HepG2 (cell line): ENCODE measurements around the gene FOXN3. TPM values are rescaled to one million over a fixed set of nuclear protein-coding genes. Genes with fewer than 3 reads are reported as not detected.

ENCODE experiments used
- BHLHE40 ChIP-seq: IDR thresholded peaks from 2 replicates; pipeline ENCODE4 v1.6.1; 2011; ENCODE audit warnings: low read length, improper control_type of control experiment
- CENPT ChIP-seq: sonication (generic); formaldehyde crosslinking; IDR thresholded peaks from 2 replicates; pipeline ENCODE4 v1.8.0; 2022; ENCODE audit warnings: low read depth, mild to moderate bottlenecking, moderate library complexity, missing genetic modification reagents
- FOXO1 ChIP-seq: sonication (generic); formaldehyde crosslinking; IDR thresholded peaks from 2 replicates; pipeline ENCODE4 v1.4.0; 2020; ENCODE audit warnings: missing genetic modification reagents
- FOXP1 ChIP-seq, 2 experiments: fragments of 450-650 bp in 1 of 2; IDR thresholded peaks; 2 replicates each; pipeline ENCODE4 v1.6.1; 2017 to 2018; ENCODE audit warnings: antibody characterized with exemption in 1 of 2
- IKZF4 ChIP-seq: sonication (generic); formaldehyde crosslinking; IDR thresholded peaks from 2 replicates; pipeline ENCODE4 v1.5.1; 2020; ENCODE audit warnings: borderline replicate concordance, mild to moderate bottlenecking, low read depth, missing genetic modification reagents; ENCODE audit errors: not compliant biosample characterization
- KDM1A ChIP-seq: IDR thresholded peaks from 2 replicates; pipeline ENCODE4 v1.6.1; 2016; ENCODE audit warnings: missing compliant biosample characterization
- PHF5A ChIP-seq: IDR thresholded peaks from one replicate; pipeline ENCODE4 v1.6.1; 2018; ENCODE audit warnings: low read depth, missing genetic modification reagents; ENCODE audit not compliant: unreplicated experiment
- SALL1 ChIP-seq: sonication (generic); formaldehyde crosslinking; IDR thresholded peaks from 2 replicates; pipeline ENCODE4 v1.8.0; 2022; ENCODE audit warnings: mild to moderate bottlenecking, missing genetic modification reagents
- ZGPAT ChIP-seq: IDR thresholded peaks from 2 replicates; pipeline ENCODE4 v1.6.1; 2016; ENCODE audit warnings: mild to moderate bottlenecking
- ZNF670 ChIP-seq: sonication (generic); formaldehyde crosslinking; IDR thresholded peaks from 2 replicates; pipeline ENCODE4 v1.8.0; 2022; ENCODE audit warnings: mild to moderate bottlenecking, missing genetic modification reagents, borderline replicate concordance
- ZNF841 ChIP-seq: sonication (generic); formaldehyde crosslinking; IDR thresholded peaks from 2 replicates; pipeline ENCODE4 v1.8.1; 2023; ENCODE audit warnings: missing genetic modification reagents, borderline replicate concordance
- ZSCAN29 ChIP-seq: sonication (generic); formaldehyde crosslinking; conservative IDR thresholded peaks from 2 replicates; pipeline ENCODE4 v1.4.0; 2020; ENCODE audit warnings: mild to moderate bottlenecking, missing genetic modification reagents
- polyA plus RNA-seq, 8 experiments: library from polyadenylated mRNA; depleted of rRNA in 3 of 8; stranded (reverse) in 7 of 8; unstranded in 1 of 8; fragments of >200 nt; fragmentation: Illumina TruSeq in 4 of 8; extraction: Trizol in 4 of 8; gene quantifications; 2 replicates each; pipeline versions ENCODE4 v1.2.1 to v1.2.3, GENCODE V29; 2011 to 2016; ENCODE audit warnings: low read depth in 4 of 8, missing spikeins in 1 of 8, mixed read lengths in 1 of 8; ENCODE audit not compliant: insufficient read depth in 1 of 8
- total RNA-seq, 5 experiments: library from RNA; depleted of rRNA; stranded (reverse); fragments of >200 nt; fragmentation: Illumina TruSeq; extraction: Trizol; gene quantifications; 2 replicates each; pipeline ENCODE4 v1.2.3, GENCODE V29; 2016; ENCODE audit warnings: low read depth in 1 of 5

The FOXN3 gene
- total and polyA plus RNA-seq, 2 of the 13 experiments (the other 11 are each of a cell fraction or from before 2014, with no cell fraction given) = 32.4 to 70.2 TPM

GRCh38 chr14:89232265-89233070, 184.6 kb downstream of the FOXN3 start (continued):
- peak; percentile 71; the same call in 1 of the 2 replicates for TF ChIP-seq ZNF841 (CRISPR knock-in tag)
- TF ChIP-seq KDM1A (CRISPR knock-in tag) = 0 out of 2 replicates have a peak, but pooled peaks have one; percentile 29
- TF ChIP-seq FOXO1 (CRISPR knock-in tag) = peak; percentile 90
- peak; percentile 88 for TF ChIP-seq SALL1
- no peak for TF ChIP-seq PHF5A (CRISPR knock-in tag)
- TF ChIP-seq FOXP1 (IDR thresholded peaks at IDR 0.05) = no peak
- TF ChIP-seq FOXP1 (CRISPR knock-in tag; IDR thresholded peaks at IDR 0.05) = peak; percentile 71
- no peak for TF ChIP-seq CENPT (CRISPR knock-in tag)
- no peak for TF ChIP-seq ZNF670 (CRISPR knock-in tag)
- peak; percentile 80 for TF ChIP-seq ZGPAT (CRISPR knock-in tag)
- peak; percentile 72; the same call in 1 of the 2 replicates for TF ChIP-seq BHLHE40
- peak; percentile 99 for TF ChIP-seq ZSCAN29 (CRISPR knock-in tag)
- no peak for TF ChIP-seq IKZF4 (CRISPR knock-in tag)
